SK-N-SH treated with all-trans-retinoic acid at 6 μM for 48 hours (cell line): Measurements from ENCODE around the gene ADAMTS17.

Experiments
- CREB5 ChIP-seq: fragments of 250-450 bp; sonication (Bioruptor Pico); IDR thresholded peaks from 2 replicates; pipeline ENCODE4 v1.5.1; 2020; ENCODE audit warnings: low read depth, mild to moderate bottlenecking, moderate library complexity
- PPARA ChIP-seq: fragments of 250-450 bp; sonication (Bioruptor Pico); IDR thresholded peaks from 2 replicates; pipeline ENCODE4 v1.5.0; 2020; ENCODE audit warnings: mild to moderate bottlenecking, borderline replicate concordance
- RARB ChIP-seq: fragments of 250-450 bp; sonication (Bioruptor Pico); IDR thresholded peaks from 2 replicates; pipeline ENCODE4 v1.8.0; 2021; ENCODE audit warnings: mild to moderate bottlenecking, moderate library complexity
- ZNF565 ChIP-seq: fragments of 450-650 bp; formaldehyde crosslinking; conservative IDR thresholded peaks from 2 replicates; pipeline ENCODE4 v1.5.0; 2020; ENCODE audit warnings: low read depth, mild to moderate bottlenecking, moderate library complexity

- no peak for TF ChIP-seq CREB5 (CRISPR knock-in tag)
- TF ChIP-seq ZNF565 (CRISPR knock-in tag) = no peak
- TF ChIP-seq RARB = no peak
- TF ChIP-seq PPARA (CRISPR knock-in tag) = no peak
These were observed 95.9 kb downstream of the ADAMTS17 start for GRCh38 chr15:100245855-100246254.
